Hepatocyte (in vitro differentiated cells): ENCODE measurements around the gene DEK.

Experiments
- CTCF ChIP-seq: fragments of 200-600 bp; sonication (generic); IDR thresholded peaks from 2 replicates; pipeline ENCODE4 v1.5.1; 2016; ENCODE audit warnings: antibody characterized with exemption, mild to moderate bottlenecking; ENCODE audit not compliant: poor library complexity
- EZH2phosphoT487 ChIP-seq: fragments of 200-600 bp; sonication (generic); IDR thresholded peaks from one replicate; pipeline ENCODE4 v1.6.1; 2018; ENCODE audit warnings: antibody characterized with exemption, mild to moderate bottlenecking, low read depth, moderate library complexity; ENCODE audit not compliant: unreplicated experiment, severe bottlenecking

GRCh38 chr6:18269253-18269652 lies 4.9 kb upstream of the DEK start:
- TF ChIP-seq CTCF (no peak), EZH2phosphoT487 (no peak)
